ENCODE results near the gene VPS39. TPM values are rescaled to one million over a fixed set of nuclear protein-coding genes. Genes with fewer than 3 reads are reported as not detected.

The VPS39 gene
- total RNA-seq, 3 donors from 2014 or later: 79.0 to 116 (median 89.9) TPM

DNA sequence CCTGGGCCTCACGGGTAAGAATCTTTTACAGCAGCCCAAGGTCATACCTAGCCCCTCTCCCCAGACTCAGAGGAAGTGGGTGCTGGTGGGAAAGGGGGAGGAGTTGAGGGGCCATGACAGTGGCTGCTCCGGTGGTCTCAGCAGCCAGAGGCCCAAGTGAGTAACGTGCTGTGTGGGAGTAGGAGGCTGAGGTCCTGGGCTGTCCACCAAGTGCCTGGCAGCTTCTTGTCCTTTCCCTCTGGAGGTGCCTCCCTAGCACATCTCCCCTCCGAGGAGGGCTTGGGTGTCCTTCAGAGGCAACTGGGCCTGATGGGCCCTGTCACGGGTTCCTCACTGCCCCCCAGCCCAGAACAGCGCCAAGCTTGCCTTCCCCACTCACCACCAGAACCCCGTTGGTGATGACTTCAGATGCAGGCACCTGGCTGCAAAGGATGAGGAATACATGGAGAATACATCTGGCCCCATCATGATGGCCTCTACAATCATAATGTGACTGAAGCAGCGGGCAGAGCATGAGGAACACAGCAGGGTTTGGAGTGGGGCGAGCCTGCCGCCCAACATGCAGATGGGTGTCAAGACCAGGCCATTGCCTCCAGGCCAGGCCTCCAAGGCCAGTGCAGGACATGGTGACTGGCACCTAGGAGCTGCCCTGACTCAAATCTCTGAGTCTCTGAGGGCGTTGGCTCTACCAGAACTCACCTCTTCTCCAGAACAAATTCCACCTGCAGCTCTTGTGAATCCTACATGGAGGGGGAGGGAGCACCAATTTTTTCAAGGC, 55.0 kb downstream of the VPS39 start:
- Histone ChIP-seq H3K9me3 (no peaks in the 10 kb centered on the region), H3K4me1 (no peaks in the 10 kb centered on the region), H3K27ac (no peak overlapping the region), H3K36me3 (no peaks in the 10 kb centered on the region), H3K27me3 (no peaks in the 10 kb centered on the region), H3K4me3 (no peak overlapping the region)
- intact Hi-C loops (cut with DNase I; ENCODE audit: low total_unique reads): no loop called here
- no peak for DNase-seq (ENCODE audit: low spot score in 2 of 2)
- no peak for TF ChIP-seq POLR2A (IDR thresholded peaks at IDR 0.05)
- TF ChIP-seq POLR2AphosphoS5 (IDR thresholded peaks at IDR 0.05): no peak
- TF ChIP-seq, protein P1, sequence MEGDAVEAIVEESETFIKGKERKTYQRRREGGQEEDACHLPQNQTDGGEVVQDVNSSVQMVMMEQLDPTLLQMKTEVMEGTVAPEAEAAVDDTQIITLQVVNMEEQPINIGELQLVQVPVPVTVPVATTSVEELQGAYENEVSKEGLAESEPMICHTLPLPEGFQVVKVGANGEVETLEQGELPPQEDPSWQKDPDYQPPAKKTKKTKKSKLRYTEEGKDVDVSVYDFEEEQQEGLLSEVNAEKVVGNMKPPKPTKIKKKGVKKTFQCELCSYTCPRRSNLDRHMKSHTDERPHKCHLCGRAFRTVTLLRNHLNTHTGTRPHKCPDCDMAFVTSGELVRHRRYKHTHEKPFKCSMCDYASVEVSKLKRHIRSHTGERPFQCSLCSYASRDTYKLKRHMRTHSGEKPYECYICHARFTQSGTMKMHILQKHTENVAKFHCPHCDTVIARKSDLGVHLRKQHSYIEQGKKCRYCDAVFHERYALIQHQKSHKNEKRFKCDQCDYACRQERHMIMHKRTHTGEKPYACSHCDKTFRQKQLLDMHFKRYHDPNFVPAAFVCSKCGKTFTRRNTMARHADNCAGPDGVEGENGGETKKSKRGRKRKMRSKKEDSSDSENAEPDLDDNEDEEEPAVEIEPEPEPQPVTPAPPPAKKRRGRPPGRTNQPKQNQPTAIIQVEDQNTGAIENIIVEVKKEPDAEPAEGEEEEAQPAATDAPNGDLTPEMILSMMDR (IDR thresholded peaks at IDR 0.05): no peak

DNA sequence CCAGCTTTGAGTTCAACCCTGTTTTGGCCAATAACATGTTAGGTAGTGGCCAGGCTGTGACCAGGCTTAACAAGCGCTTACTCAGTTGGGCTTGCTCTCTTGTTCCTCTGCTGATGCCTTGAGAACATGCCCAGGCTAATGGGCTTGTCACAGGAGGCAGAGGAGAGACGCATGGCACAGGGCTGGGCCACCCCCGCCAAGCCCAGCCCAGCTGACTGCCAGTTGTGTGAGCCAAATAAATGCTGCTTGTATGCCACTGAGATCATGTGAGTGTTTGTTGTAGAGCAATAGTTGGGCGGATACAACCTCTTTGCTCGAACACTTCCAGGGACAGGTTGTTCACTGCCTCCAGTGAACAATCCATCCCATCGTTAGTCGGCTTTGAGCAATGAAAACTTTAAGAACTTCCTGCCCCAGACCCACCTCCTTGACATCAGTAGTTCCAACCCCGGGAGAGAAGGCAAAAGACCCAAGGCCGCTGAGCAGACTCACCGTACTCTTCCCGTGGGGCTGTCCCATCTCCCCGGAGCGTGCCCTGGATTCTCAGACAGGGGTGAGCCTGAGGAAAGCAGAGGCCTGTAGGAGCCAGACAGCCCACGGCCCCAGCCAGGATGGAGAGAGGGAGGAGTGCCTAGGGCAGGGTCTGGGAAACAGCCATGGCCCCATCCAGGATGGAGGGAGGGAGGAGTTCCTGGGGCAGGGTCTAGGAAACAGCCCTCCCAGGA, 55.7 kb downstream of the VPS39 start:
- DNase-seq (ENCODE audit: low spot score in 2 of 2): no peak
- no peaks in the 10 kb centered on the region for H3K4me1 ChIP-seq
- H3K4me3 ChIP-seq: no peak overlapping the region
- no peak overlapping the region for H3K27ac ChIP-seq
- no peaks in the 10 kb centered on the region for H3K27me3 ChIP-seq
- no peaks in the 10 kb centered on the region for H3K36me3 ChIP-seq
- intact Hi-C loops (cut with DNase I; ENCODE audit: low total_unique reads): no loop called here
- TF ChIP-seq POLR2A (IDR thresholded peaks at IDR 0.05): no peak
- no peak for TF ChIP-seq POLR2AphosphoS5 (IDR thresholded peaks at IDR 0.05)
- TF ChIP-seq, protein P1 (IDR thresholded peaks at IDR 0.05): no peak
- H3K9me3 ChIP-seq: no peaks in the 10 kb centered on the region

DNA sequence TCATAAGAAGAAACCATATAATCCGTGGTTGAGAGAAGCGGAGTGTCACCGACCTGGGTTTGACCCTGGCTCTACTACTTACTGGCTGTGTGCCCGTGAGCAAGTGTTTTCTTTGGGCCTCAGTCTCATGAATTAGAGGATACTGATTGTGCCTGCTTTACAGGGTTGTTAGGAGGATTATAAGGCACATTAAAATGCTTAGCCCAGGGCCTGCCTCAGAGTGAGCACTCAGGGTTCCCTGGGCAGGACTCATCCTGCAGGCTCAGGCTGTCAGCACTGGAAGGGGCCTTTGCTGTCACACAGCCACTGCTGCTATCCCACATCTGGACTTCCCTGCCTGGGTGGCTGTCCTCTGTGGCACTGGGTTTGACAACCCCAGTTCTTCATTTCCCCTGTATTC, 56.4 kb downstream of the VPS39 start:
- H3K27ac ChIP-seq: no peak overlapping the region
- no peak overlapping the region for H3K4me3 ChIP-seq
- TF ChIP-seq POLR2AphosphoS5 (IDR thresholded peaks at IDR 0.05) (no peak), POLR2A (IDR thresholded peaks at IDR 0.05) (no peak)
- TF ChIP-seq, protein P1 (IDR thresholded peaks at IDR 0.05): no peak
- no peaks in the 10 kb centered on the region for H3K27me3 ChIP-seq
- DNase-seq (ENCODE audit: low spot score in 2 of 2): no peak
- no peaks in the 10 kb centered on the region for H3K9me3 ChIP-seq
- no peaks in the 10 kb centered on the region for H3K4me1 ChIP-seq
- intact Hi-C loops (cut with DNase I; ENCODE audit: low total_unique reads): no loop called here
- H3K36me3 ChIP-seq: no peaks in the 10 kb centered on the region

DNA sequence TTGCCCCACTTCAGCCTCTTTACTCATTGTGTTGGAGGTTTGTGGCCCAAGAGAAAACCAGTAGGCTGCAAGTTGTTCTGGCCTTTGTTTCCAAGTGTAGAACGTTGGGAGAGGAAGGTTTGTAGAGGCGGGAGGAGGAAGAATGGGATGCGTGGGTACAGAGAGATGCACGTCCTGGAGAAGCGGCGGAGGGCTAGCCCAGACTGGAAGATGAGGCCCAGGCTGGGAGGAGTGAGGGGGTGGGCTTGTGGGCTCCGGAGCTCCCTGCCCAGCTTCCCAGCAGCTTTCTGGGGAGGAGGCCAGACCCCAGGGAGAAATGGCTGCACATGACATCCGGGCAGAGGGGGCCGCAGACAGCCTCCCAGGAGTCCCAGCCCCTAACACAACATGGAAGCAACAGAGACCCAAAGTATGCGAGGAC, 57.0 kb downstream of the VPS39 start:
- H3K4me1 ChIP-seq: no peaks in the 10 kb centered on the region
- H3K27ac ChIP-seq: no peak overlapping the region
- DNase-seq (ENCODE audit: low spot score in 2 of 2): no peak
- no peak overlapping the region for H3K4me3 ChIP-seq
- no peaks in the 10 kb centered on the region for H3K36me3 ChIP-seq
- no peaks in the 10 kb centered on the region for H3K9me3 ChIP-seq
- intact Hi-C loops (cut with DNase I; ENCODE audit: low total_unique reads): no loop called here
- H3K27me3 ChIP-seq: no peaks in the 10 kb centered on the region
- TF ChIP-seq POLR2A (IDR thresholded peaks at IDR 0.05): no peak
- TF ChIP-seq POLR2AphosphoS5 (IDR thresholded peaks at IDR 0.05): no peak
- TF ChIP-seq, protein P1 (IDR thresholded peaks at IDR 0.05): no peak
